ENCODE results near the gene RAD51.

- TF ChIP-seq CTCF (IDR thresholded peaks at IDR 0.05) (no peak), POLR2A (IDR thresholded peaks at IDR 0.05) (no peak)
These were observed 81.0 kb downstream of the RAD51 start for GRCh38 chr15:40775740-40776536.
